Endothelial cell of umbilical vein (primary cell): ENCODE results near the gene LRRC8A. TPM values are rescaled to one million over a fixed set of nuclear protein-coding genes. Genes with fewer than 3 reads are reported as not detected.

Experiments
- BruUV-seq: library from RNA; stranded (reverse); fragments of 400-500 nt; replicated peaks from 2 replicates; lab custom pipeline; 2021; lab: Mats Ljungman, UMichigan
- CTCF ChIA-PET: fragments of 300-600, 350-600 bp; sonication (Branson Sonifier 250); formaldehyde crosslinking; loops from one replicate; lab custom pipeline; 2021; ENCODE audit warnings: antibody characterized with exemption, inconsistent platforms; lab: Charles Lee
- POLR2A ChIA-PET: fragments of 300-600, 350-600 bp; sonication (Branson Sonifier 250); formaldehyde crosslinking; loops from one replicate; lab custom pipeline; 2021; ENCODE audit warnings: antibody characterized with exemption, inconsistent platforms; lab: Charles Lee
- DNase-seq: peaks from one replicate; pipeline ENCODE4 v3.0.0-alpha.2; 2011; ENCODE audit warnings: low read depth, low spot score
- FAIRE-seq: peaks from 2 replicates; lab custom pipeline; 2011; peaks lifted over from hg19 to GRCh38; lab: Jason Lieb, UNC
- H2AFZ ChIP-seq: 2 replicates; pipeline ENCODE4 v1.6.0; 2012; ENCODE audit warnings: low read depth, low read length, control low read depth, inconsistent platforms
- H3K27ac ChIP-seq: 2 replicates; pipeline ENCODE4 v1.5.1; 2011; ENCODE audit warnings: low read depth, mild to moderate bottlenecking, control low read depth, low read length, moderate library complexity; ENCODE audit not compliant: insufficient read depth
- H3K27me3 ChIP-seq, 2 experiments: 2 replicates each; pipeline versions ENCODE4 v1.6.0 to v1.6.1; 2011; ENCODE audit warnings: low read length in 2 of 2, mixed read lengths in 1 of 2; ENCODE audit not compliant: control insufficient read depth in 2 of 2, insufficient read depth in 2 of 2
- H3K36me3 ChIP-seq, 2 experiments: 2 replicates in 1 of 2; 3 replicates in 1 of 2; pipeline ENCODE4 v1.5.1; 2011; ENCODE audit warnings: low read length in 2 of 2, mild to moderate bottlenecking in 1 of 2, moderate library complexity in 1 of 2; ENCODE audit not compliant: control insufficient read depth in 2 of 2, insufficient read depth in 2 of 2; ENCODE audit errors: extremely low read depth in 1 of 2
- H3K4me1 ChIP-seq: 3 replicates; pipeline ENCODE4 v1.5.1; 2011; ENCODE audit warnings: mild to moderate bottlenecking, low read length; ENCODE audit not compliant: control insufficient read depth, insufficient read depth; ENCODE audit errors: extremely low read depth
- H3K4me2 ChIP-seq: 2 replicates; pipeline ENCODE4 v1.6.1; 2011; ENCODE audit warnings: low read length, control low read depth, mixed read lengths; ENCODE audit not compliant: insufficient read depth
- H3K4me3 ChIP-seq, 3 experiments: fragments of 200-600 bp in 1 of 3; sonication (generic), shearing (Covaris generic) in 1 of 3; replicated peaks in 1 of 3; 2 replicates each; pipeline ENCODE4 v1.5.1; 2011 to 2016; ENCODE audit warnings: control low read depth in 3 of 3, low read length in 3 of 3, mild to moderate bottlenecking in 2 of 3, inconsistent platforms in 1 of 3, low read depth in 1 of 3, moderate library complexity in 1 of 3; ENCODE audit not compliant: insufficient read depth in 1 of 3
- H3K79me2 ChIP-seq: 2 replicates; pipeline ENCODE4 v1.6.0; 2012; ENCODE audit warnings: low read length, inconsistent platforms; ENCODE audit not compliant: control insufficient read depth, insufficient read depth
- H3K9ac ChIP-seq: replicated peaks from 2 replicates; pipeline ENCODE3; 2011; ENCODE audit warnings: low read length, control low read depth; ENCODE audit not compliant: insufficient read depth; ENCODE audit errors: extremely low read depth
- H3K9me1 ChIP-seq: replicated peaks from 3 replicates; pipeline ENCODE4 v1.6.0; 2011; ENCODE audit warnings: mild to moderate bottlenecking, low read length; ENCODE audit not compliant: control insufficient read depth, insufficient read depth; ENCODE audit errors: extremely low read depth
- H3K9me3 ChIP-seq: replicated peaks from 2 replicates; pipeline ENCODE4 v1.5.1; 2012; ENCODE audit warnings: low read length, inconsistent platforms; ENCODE audit not compliant: control insufficient read depth, insufficient read depth
- H4K20me1 ChIP-seq: replicated peaks from 2 replicates; pipeline ENCODE3; 2011; ENCODE audit warnings: mild to moderate bottlenecking, low read length; ENCODE audit not compliant: control insufficient read depth, insufficient read depth; ENCODE audit errors: extremely low read depth
- CTCF ChIP-seq, 2 donors: IDR thresholded peaks; 1 replicate in 1 of 2; 2 replicates in 1 of 2; pipeline ENCODE4 v1.5.1; 2011; ENCODE audit warnings: low read length in 2 of 2, mild to moderate bottlenecking in 2 of 2, moderate library complexity in 2 of 2, control low read depth in 1 of 2, inconsistent platforms in 1 of 2, low read depth in 1 of 2; ENCODE audit not compliant: insufficient read depth in 1 of 2; ENCODE audit errors: extremely low read depth in 1 of 2
- EZH2 ChIP-seq: IDR thresholded peaks from 2 replicates; pipeline ENCODE4 v1.6.1; 2012; ENCODE audit warnings: borderline replicate concordance, low read depth, mild to moderate bottlenecking, moderate library complexity, low read length, inconsistent platforms; ENCODE audit not compliant: severe bottlenecking
- FOS ChIP-seq: IDR thresholded peaks from 2 replicates; pipeline ENCODE4 v1.6.1; 2011; ENCODE audit warnings: mild to moderate bottlenecking, low read length, moderate library complexity, borderline replicate concordance; ENCODE audit not compliant: insufficient read depth
- GATA2 ChIP-seq: IDR thresholded peaks from 2 replicates; pipeline ENCODE4 v1.7.0; 2011; ENCODE audit warnings: low read depth, mild to moderate bottlenecking, moderate library complexity, mixed read lengths, low read length; ENCODE audit not compliant: insufficient read length, insufficient read depth
- JUN ChIP-seq: IDR thresholded peaks from 2 replicates; pipeline ENCODE4 v1.6.1; 2011; ENCODE audit warnings: borderline replicate concordance, low read depth; ENCODE audit not compliant: insufficient read length, insufficient read depth
- MAX ChIP-seq: IDR thresholded peaks from 2 replicates; pipeline ENCODE4 v1.6.1; 2011; ENCODE audit not compliant: insufficient read depth, insufficient read length
- MYC ChIP-seq: IDR thresholded peaks from one replicate; pipeline ENCODE4 v1.6.1; 2011; ENCODE audit warnings: mild to moderate bottlenecking, low read depth, low read length
- POLR2A ChIP-seq: IDR thresholded peaks from 2 replicates; pipeline ENCODE4 v1.6.1; 2012; ENCODE audit warnings: low read depth, mild to moderate bottlenecking, control low read depth, low read length
- POLR2AphosphoS5 ChIP-seq: IDR thresholded peaks from 2 replicates; pipeline ENCODE4 v1.6.1; 2012; ENCODE audit warnings: low read depth, mild to moderate bottlenecking, control low read depth, low read length, moderate library complexity; ENCODE audit not compliant: insufficient read depth
- dilution Hi-C: fragments of 300-500 bp; cut with MboI; formaldehyde crosslinking; loops from one replicate; pipeline ENCODE4 v1.15.0; 2019; ENCODE audit warnings: low sequenced_read_pairs; ENCODE audit not compliant: extremely low pct_ligation_motif_present
- intact Hi-C: fragments of 100-400 bp; cut with micrococcal nuclease; formaldehyde crosslinking; loops from one replicate; pipeline ENCODE4 v1.10.0; 2022
- polyA plus RNA-seq, 4 experiments: library from polyadenylated mRNA; depleted of rRNA in 3 of 4; stranded (reverse) in 3 of 4; unstranded in 1 of 4; fragments of >200 nt; gene quantifications; 2 replicates each; pipeline versions ENCODE4 v1.2.1 to v1.2.3, GENCODE V29; 2011 to 2012; ENCODE audit warnings: missing spikeins in 1 of 4
- total RNA-seq: library from RNA; stranded (reverse); gene quantifications from 2 replicates; pipeline ENCODE4 v1.2.3, GENCODE V29; 2021

LRRC8A gene
- total and polyA plus RNA-seq, 2 donors (not counting 3 experiments of a cell fraction or from before 2014, with no cell fraction given), result 99.6 to 129 TPM

- H3K9ac ChIP-seq, result no peak overlapping the region
- H3K4me1 ChIP-seq, result peaks cover 12% of the 10 kb centered on the region
- no peak for DNase-seq
- BruUV-seq, result no TSS peak
- H3K4me3 ChIP-seq, result no peak overlapping the region
- no peak for TF ChIP-seq MYC
- no peak for TF ChIP-seq POLR2A
- TF ChIP-seq FOS, result no peak
- no peak for TF ChIP-seq POLR2AphosphoS5
- no peak for TF ChIP-seq JUN
- TF ChIP-seq CTCF (IDR thresholded peaks at IDR 0.05; ENCODE audit: extremely low read depth in 1 of 2, insufficient read depth in 1 of 2, low read depth in 1 of 2, low read length in 2 of 2), result no peak
- no peak for TF ChIP-seq MAX
- TF ChIP-seq EZH2, result no peak
- TF ChIP-seq GATA2, result no peak
- no peaks in the 10 kb centered on the region for H3K36me3 ChIP-seq
- H3K9me1 ChIP-seq, result no peaks in the 10 kb centered on the region
- H3K27me3 ChIP-seq, result no peaks in the 10 kb centered on the region
- H3K9me3 ChIP-seq, result no peaks in the 10 kb centered on the region
- POLR2A ChIA-PET, result no interaction called here
- no peak overlapping the region for H3K27ac ChIP-seq
- dilution Hi-C loops (no loop called here), intact Hi-C loops (no loop called here)
- H3K4me2 ChIP-seq, result no peak overlapping the region
- no peak for FAIRE-seq
- H4K20me1 ChIP-seq, result no peaks in the 10 kb centered on the region
- no peak overlapping the region for H2AFZ ChIP-seq
- no peaks in the 10 kb centered on the region for H3K79me2 ChIP-seq
- CTCF ChIA-PET, result interaction anchor here (0.8 to 2.8 kb wide), 3 partner anchors 9 to 73 kb away, joined by 3 to 11 read pairs (median 3); no protein-coding TSS in a partner anchor
Measured at GRCh38 chr9:128936171-128936865, 54.4 kb downstream of the LRRC8A start.
